Sigmoid colon (tissue), 7 donors: Measurements from ENCODE around the gene C16orf87. TPM values are rescaled to one million over a fixed set of nuclear protein-coding genes. Genes with fewer than 3 reads are reported as not detected.

Source experiments
- DNase-seq: peaks from one replicate; pipeline ENCODE4 v3.0.0-alpha.2; 2019
- H3K27ac ChIP-seq, 4 donors: fragments of 200-600 bp; sonication (generic); one replicate each; pipeline ENCODE4 v1.5.1; 2016 to 2019; ENCODE audit warnings: mild to moderate bottlenecking in 1 of 4
- H3K27me3 ChIP-seq, 3 donors: fragments of 200-600 bp; sonication (generic); one replicate each; pipeline ENCODE4 v1.5.1; 2019; ENCODE audit warnings: mild to moderate bottlenecking in 1 of 3
- H3K36me3 ChIP-seq, 4 donors: fragments of 200-600 bp; sonication (generic); one replicate each; pipeline ENCODE4 v1.5.1; 2016 to 2019
- H3K4me1 ChIP-seq, 4 donors: fragments of 200-600 bp; sonication (generic); one replicate each; pipeline ENCODE4 v1.5.1; 2017 to 2019
- H3K4me3 ChIP-seq, 4 donors: fragments of 200-600 bp; sonication (generic); one replicate each; pipeline ENCODE4 v1.5.1; 2017 to 2019; ENCODE audit warnings: mild to moderate bottlenecking in 2 of 4, moderate library complexity in 1 of 4
- H3K9me3 ChIP-seq, 4 donors: fragments of 200-600 bp in 3 of 4; sonication (generic) in 3 of 4; one replicate each; pipeline versions ENCODE4 v1.5.1 to v1.6.1; 2013 to 2019
- EP300 ChIP-seq, 4 donors: sonication (generic); formaldehyde crosslinking; IDR thresholded peaks; one replicate each; pipeline ENCODE4 v1.6.1; 2017; ENCODE audit warnings: antibody characterized with exemption in 4 of 4
- POLR2A ChIP-seq, 2 donors: fragments of 450-650 bp; IDR thresholded peaks; one replicate each; pipeline ENCODE4 v1.6.1; 2016; ENCODE audit warnings: antibody characterized with exemption in 2 of 2, mild to moderate bottlenecking in 2 of 2, moderate library complexity in 2 of 2
- POLR2AphosphoS5 ChIP-seq, 4 donors: sonication (generic); formaldehyde crosslinking; IDR thresholded peaks; one replicate each; pipeline ENCODE4 v1.6.1; 2017; ENCODE audit warnings: antibody characterized with exemption in 4 of 4
- WGBS, 2 donors: extraction: QIAGEN DNeasy Blood & Tissue Kit; methylation state at CpG; one replicate each; pipeline ENCODE4 v1.1.7; 2013; 5-methylcytosine and 5-hydroxymethylcytosine counted together
- intact Hi-C: fragments of 100-400 bp; cut with DNase I; formaldehyde crosslinking; loops from one replicate; pipeline ENCODE4 v1.15.1; 2023
- polyA plus RNA-seq, 3 donors: library from polyadenylated mRNA; stranded (reverse); fragments of 200-250 nt; gene quantifications; one replicate each; pipeline ENCODE4 v1.2.3, GENCODE V29; 2013
- total RNA-seq, 4 donors: library from RNA; depleted of rRNA; stranded (reverse); fragments of >200 nt; gene quantifications; one replicate each; pipeline ENCODE4 v1.1.0, GENCODE V29; 2016
- TF ChIP-seq, protein P1 (sequence below), 4 experiments: fragments of 450-650 bp in 3 of 4; fragments of 200-600 bp in 1 of 4; IDR thresholded peaks; one replicate each; pipeline ENCODE4 v1.5.1; 2016 to 2019; ENCODE audit warnings: antibody characterized with exemption in 4 of 4, mild to moderate bottlenecking in 3 of 4, moderate library complexity in 2 of 4
- donor health status: healthy with polysubstance abuse.
- donor health status: Bipolar disorder and iron deficiency.
- donor health status: healthy.

C16orf87 gene
- total and polyA plus RNA-seq, 7 donors, result 5.0 to 10.5 (median 6.0) TPM

DNA sequence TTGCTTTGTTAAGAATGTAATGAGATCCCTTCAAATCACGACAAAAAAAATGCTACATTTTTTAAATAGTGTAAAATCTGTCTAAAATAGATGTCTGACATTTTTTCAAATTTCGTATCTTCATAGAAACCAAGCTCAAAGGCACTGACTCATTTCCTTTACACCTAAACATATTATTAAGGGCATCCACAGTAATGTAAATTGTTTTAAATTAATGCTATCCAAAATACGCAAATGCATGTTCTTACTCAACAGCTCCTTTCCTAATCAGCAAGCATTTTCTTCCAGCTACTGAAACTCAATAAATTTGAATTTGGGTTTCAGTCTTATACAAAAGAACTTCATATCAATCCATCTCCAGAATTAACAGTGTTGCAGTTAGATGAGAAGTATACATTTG is 4.3 kb downstream of the C16orf87 start:
- TF ChIP-seq, protein P1, sequence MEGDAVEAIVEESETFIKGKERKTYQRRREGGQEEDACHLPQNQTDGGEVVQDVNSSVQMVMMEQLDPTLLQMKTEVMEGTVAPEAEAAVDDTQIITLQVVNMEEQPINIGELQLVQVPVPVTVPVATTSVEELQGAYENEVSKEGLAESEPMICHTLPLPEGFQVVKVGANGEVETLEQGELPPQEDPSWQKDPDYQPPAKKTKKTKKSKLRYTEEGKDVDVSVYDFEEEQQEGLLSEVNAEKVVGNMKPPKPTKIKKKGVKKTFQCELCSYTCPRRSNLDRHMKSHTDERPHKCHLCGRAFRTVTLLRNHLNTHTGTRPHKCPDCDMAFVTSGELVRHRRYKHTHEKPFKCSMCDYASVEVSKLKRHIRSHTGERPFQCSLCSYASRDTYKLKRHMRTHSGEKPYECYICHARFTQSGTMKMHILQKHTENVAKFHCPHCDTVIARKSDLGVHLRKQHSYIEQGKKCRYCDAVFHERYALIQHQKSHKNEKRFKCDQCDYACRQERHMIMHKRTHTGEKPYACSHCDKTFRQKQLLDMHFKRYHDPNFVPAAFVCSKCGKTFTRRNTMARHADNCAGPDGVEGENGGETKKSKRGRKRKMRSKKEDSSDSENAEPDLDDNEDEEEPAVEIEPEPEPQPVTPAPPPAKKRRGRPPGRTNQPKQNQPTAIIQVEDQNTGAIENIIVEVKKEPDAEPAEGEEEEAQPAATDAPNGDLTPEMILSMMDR (IDR thresholded peaks at IDR 0.05), result no peak
- TF ChIP-seq POLR2A (IDR thresholded peaks at IDR 0.05) (no peak), EP300 (IDR thresholded peaks at IDR 0.05) (no peak), POLR2AphosphoS5 (IDR thresholded peaks at IDR 0.05) (no peak)
- 76 to 85% methylated on average over 3 of the region's 3 CpGs for WGBS, 2 donors
- intact Hi-C loops, result no loop called here
- peaks cover 0 to 23% (median 15%) of the 10 kb centered on the region in 4 donors for H3K4me1 ChIP-seq
- H3K36me3 ChIP-seq, result no peaks in the 10 kb centered on the region
- no peak overlapping the region for H3K27ac ChIP-seq
- no peak for DNase-seq
- no peaks in the 10 kb centered on the region for H3K9me3 ChIP-seq
- no peak overlapping the region for H3K4me3 ChIP-seq
- H3K27me3 ChIP-seq, result no peaks in the 10 kb centered on the region

DNA sequence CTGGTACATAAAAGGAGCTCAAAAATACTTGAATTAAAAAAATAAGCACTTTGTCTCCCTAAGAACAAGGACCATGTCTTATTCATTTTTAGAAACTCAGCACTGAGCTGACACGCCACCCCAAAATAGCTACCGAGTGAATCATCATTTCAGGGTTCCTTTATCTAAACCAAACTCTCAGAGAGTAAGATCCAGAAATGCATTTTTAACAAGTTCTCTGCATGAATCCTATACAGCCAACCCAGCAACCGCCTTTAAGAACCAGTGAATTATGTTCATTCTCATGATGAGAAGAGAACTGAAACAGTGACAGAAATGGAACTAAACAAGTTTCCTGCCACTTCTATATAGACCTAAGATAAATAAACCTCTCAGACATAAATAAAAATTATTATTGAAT is 8.7 kb downstream of the C16orf87 start:
- DNase-seq, result no peak
- intact Hi-C loops, result no loop called here
- H3K4me1 ChIP-seq, result peaks cover 0 to 8% (median 3%) of the 10 kb centered on the region in 4 donors
- H3K27me3 ChIP-seq, result no peaks in the 10 kb centered on the region
- no peak for TF ChIP-seq POLR2AphosphoS5 (IDR thresholded peaks at IDR 0.05)
- no peak for TF ChIP-seq EP300 (IDR thresholded peaks at IDR 0.05)
- no peak for TF ChIP-seq POLR2A (IDR thresholded peaks at IDR 0.05)
- TF ChIP-seq, protein P1 (IDR thresholded peaks at IDR 0.05), result no peak
- WGBS, 2 donors, result 74 to 83% methylated on average over 3 of the region's 3 CpGs
- H3K27ac ChIP-seq, result no peak overlapping the region
- H3K36me3 ChIP-seq, result no peaks in the 10 kb centered on the region
- no peaks in the 10 kb centered on the region for H3K9me3 ChIP-seq
- H3K4me3 ChIP-seq, result no peak overlapping the region

DNA sequence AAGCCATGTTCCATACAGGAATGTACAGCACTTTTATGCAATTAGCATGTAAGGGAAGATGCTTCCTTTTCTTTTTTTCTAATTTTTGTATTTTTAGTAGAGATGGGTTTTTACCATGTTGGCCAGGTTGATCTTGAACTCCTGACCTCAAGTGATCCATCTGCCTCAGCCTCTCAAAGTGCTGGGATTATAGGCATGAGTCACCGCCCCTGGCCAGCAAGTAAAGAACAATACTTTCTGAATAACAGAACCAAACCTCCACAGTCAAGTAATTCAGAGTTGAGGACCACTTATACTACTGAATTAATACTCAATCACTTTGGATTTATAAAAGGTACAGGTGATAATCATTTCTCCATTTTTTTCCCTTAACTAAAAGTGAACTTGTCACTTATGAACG is 13.0 kb downstream of the C16orf87 start:
- 64 to 80% methylated on average over 2 of the region's 2 CpGs for whole genome bisulfite sequencing, 2 donors
- H3K4me1 ChIP-seq, result peaks cover 0 to 8% (median 3%) of the 10 kb centered on the region in 4 donors
- H3K9me3 ChIP-seq, result no peaks in the 10 kb centered on the region

DNA sequence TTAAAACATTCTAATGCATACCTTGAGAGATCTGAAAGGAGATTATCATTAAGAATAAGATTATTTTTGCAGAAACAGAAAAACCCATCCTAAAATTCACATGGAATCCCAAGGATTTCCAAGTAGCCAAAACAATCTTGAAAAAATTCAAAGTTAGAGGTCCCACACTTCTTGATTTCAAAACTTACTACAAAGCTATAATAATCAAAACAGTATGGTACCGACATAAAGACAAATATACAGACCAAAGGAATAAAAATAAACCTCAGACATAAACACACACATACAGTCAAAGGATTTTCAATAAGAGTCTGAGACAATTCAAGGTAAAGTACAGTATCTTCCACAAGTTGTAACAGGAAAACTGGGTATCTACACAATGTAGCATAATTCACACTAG is 16.2 kb downstream of the C16orf87 start:
- intact Hi-C loops, result no loop called here
- H3K4me1 ChIP-seq, result peaks cover 0 to 7% (median 2%) of the 10 kb centered on the region in 4 donors
- TF ChIP-seq EP300 (IDR thresholded peaks at IDR 0.05) (no peak), POLR2AphosphoS5 (IDR thresholded peaks at IDR 0.05) (no peak), POLR2A (IDR thresholded peaks at IDR 0.05) (no peak)
- TF ChIP-seq, protein P1 (IDR thresholded peaks at IDR 0.05), result no peak
- H3K9me3 ChIP-seq, result no peaks in the 10 kb centered on the region
- no peaks in the 10 kb centered on the region for H3K27me3 ChIP-seq
- no peak overlapping the region for H3K4me3 ChIP-seq
- WGBS, 2 donors, result 98 to 99% methylated on average over 1 of the region's 1 CpG
- no peaks in the 10 kb centered on the region for H3K36me3 ChIP-seq
- no peak for DNase-seq
- H3K27ac ChIP-seq, result no peak overlapping the region

More for the DNA sequence above, 13.0 kb downstream of the C16orf87 start:
- DNase-seq, result no peak
- Histone ChIP-seq H3K27me3 (no peaks in the 10 kb centered on the region), H3K4me3 (no peak overlapping the region), H3K27ac (no peak overlapping the region), H3K36me3 (no peaks in the 10 kb centered on the region)
- intact Hi-C loops, result no loop called here
- TF ChIP-seq, protein P1 (IDR thresholded peaks at IDR 0.05), result no peak
- TF ChIP-seq POLR2A (IDR thresholded peaks at IDR 0.05) (no peak), EP300 (IDR thresholded peaks at IDR 0.05) (no peak), POLR2AphosphoS5 (IDR thresholded peaks at IDR 0.05) (no peak)

DNA sequence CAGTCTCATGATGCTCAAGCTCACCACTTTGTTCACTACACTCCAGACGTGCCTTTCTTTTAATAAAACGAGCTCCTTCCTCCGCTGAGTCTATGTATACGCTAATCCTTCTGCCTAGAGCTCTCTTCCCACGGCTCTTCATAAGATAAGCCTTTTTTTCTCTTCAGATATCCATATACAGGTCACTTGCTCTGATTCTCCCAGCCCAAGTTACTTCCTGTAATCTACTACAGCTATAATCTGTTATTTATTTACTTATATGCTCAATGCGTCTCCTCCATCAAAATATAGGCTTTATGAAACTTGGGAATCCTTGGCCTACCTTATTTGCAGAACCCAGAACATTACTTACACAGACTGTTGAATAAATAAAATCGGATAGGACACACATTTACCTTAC is 17.4 kb downstream of the C16orf87 start:
- 60 to 86% methylated on average over 7 of the region's 7 CpGs for WGBS, 2 donors
- intact Hi-C loops, result no loop called here
- no peaks in the 10 kb centered on the region for H3K27me3 ChIP-seq
- H3K4me1 ChIP-seq, result peaks cover 0 to 10% (median 4%) of the 10 kb centered on the region in 4 donors
- H3K4me3 ChIP-seq, result no peak overlapping the region
- H3K27ac ChIP-seq, result no peak overlapping the region
- no peaks in the 10 kb centered on the region for H3K9me3 ChIP-seq
- no peaks in the 10 kb centered on the region for H3K36me3 ChIP-seq
- no peak for DNase-seq
- no peak for TF ChIP-seq POLR2A (IDR thresholded peaks at IDR 0.05)
- TF ChIP-seq, protein P1 (IDR thresholded peaks at IDR 0.05), result no peak
- TF ChIP-seq EP300 (IDR thresholded peaks at IDR 0.05), result no peak
- TF ChIP-seq POLR2AphosphoS5 (IDR thresholded peaks at IDR 0.05), result no peak
